Ishikawa (cell line): ENCODE data around the gene SLC27A2.

Experiments used
- CEBPB ChIP-seq: IDR thresholded peaks from 2 replicates; pipeline ENCODE4 v1.6.1; 2012
- CREB1 ChIP-seq: IDR thresholded peaks from 2 replicates; pipeline ENCODE4 v1.6.1; 2012; ENCODE audit warnings: low read depth
- EGR1 ChIP-seq: IDR thresholded peaks from 2 replicates; pipeline ENCODE4 v1.6.1; 2012
- EP300 ChIP-seq: IDR thresholded peaks from 2 replicates; pipeline ENCODE4 v1.6.1; 2012; ENCODE audit warnings: borderline replicate concordance
- MAX ChIP-seq: IDR thresholded peaks from 2 replicates; pipeline ENCODE4 v1.6.1; 2012
- NFIC ChIP-seq: IDR thresholded peaks from 2 replicates; pipeline ENCODE4 v1.6.1; 2012
- RAD21 ChIP-seq: IDR thresholded peaks from 2 replicates; pipeline ENCODE4 v1.6.1; 2012; ENCODE audit warnings: low read depth
- REST ChIP-seq: IDR thresholded peaks from 2 replicates; pipeline ENCODE4 v1.6.1; 2012; ENCODE audit warnings: low read depth, mild to moderate bottlenecking

GRCh38 chr15:50186090-50186489 lies 4.1 kb downstream of the SLC27A2 start:
- TF ChIP-seq CREB1 (no peak), REST (no peak), MAX (no peak), RAD21 (no peak), NFIC (no peak), CEBPB (no peak), EP300 (no peak), EGR1 (no peak)
